Memory B cell (primary cell): ENCODE results near the gene FUT9.

ENCODE experiments used
- ATAC-seq: fragments of 150-1000 bp; cut with Tn5 transposase; 2 replicates; pipeline ENCODE4 v1.10.0; 2021; ENCODE audit warnings: low read depth, mild to moderate bottlenecking, moderate library complexity
- DNase-seq, 2 donors: peaks; one replicate each; pipeline ENCODE4 v3.0.0; 2022; ENCODE audit warnings: low spot score in 2 of 2
- H3K27ac Mint-ChIP-seq: one replicate; pipeline ENCODE4 v1.8.0; 2022; ENCODE audit warnings: mild to moderate bottlenecking, moderate library complexity, mixed read lengths
- H3K27me3 Mint-ChIP-seq: one replicate; pipeline ENCODE4 v1.8.0; 2022; ENCODE audit warnings: mixed read lengths
- H3K36me3 Mint-ChIP-seq: one replicate; pipeline ENCODE4 v1.8.0; 2022; ENCODE audit warnings: mild to moderate bottlenecking, mixed read lengths
- H3K4me1 Mint-ChIP-seq: one replicate; pipeline ENCODE4 v1.8.0; 2022; ENCODE audit warnings: mixed read lengths
- H3K4me3 Mint-ChIP-seq: one replicate; pipeline ENCODE4 v1.8.0; 2022; ENCODE audit warnings: mild to moderate bottlenecking, moderate library complexity, mixed read lengths
- H3K9me3 Mint-ChIP-seq: one replicate; pipeline ENCODE4 v1.8.0; 2022; ENCODE audit warnings: mixed read lengths

Gene FUT9

DNA sequence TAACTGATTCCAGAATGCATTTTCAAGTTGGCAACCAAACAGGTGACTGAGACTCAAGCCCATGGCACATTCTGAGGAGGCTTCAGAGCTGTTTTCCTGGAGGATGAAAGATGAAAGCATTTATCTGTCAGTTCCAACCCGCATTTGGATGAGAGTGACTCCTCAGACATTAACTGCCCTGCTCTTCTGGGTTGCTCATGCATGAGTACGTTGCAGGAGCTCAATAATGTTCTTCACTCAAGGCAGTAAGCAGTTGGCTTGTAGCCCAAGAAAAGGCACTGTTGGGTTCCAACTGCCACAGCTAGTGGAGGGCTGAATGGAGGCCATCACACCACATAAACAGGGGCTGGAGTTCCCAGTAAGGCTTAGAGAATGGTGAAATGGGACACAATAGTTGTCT is 155.3 kb downstream of the FUT9 start:
- DNase-seq, result no peak
- Mint-ChIP-seq H3K36me3 (no peaks in the 10 kb centered on the region), H3K27ac (no peak overlapping the region)

DNA sequence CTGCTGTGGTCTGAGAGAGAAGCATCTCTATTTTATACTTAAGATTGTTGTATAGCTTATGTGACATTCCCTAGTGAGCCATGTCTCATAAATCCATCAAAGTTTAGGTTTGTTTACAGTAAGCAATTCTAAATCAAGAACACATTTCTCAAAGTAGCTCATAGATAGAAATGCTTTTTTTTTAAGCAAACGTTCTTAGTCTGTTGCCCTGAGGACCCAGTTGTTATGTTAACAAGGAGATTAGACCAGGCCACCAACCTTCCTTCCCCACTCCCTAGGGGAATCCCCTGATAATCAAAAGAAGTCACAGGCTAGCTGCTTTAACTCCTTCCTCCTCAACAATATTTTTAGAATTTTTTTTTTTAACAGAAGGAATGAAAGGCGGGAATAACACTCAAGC is 169.0 kb downstream of the FUT9 start:
- Mint-ChIP-seq H3K27me3 (no peaks in the 10 kb centered on the region), H3K4me1 (no peaks in the 10 kb centered on the region)

More for the DNA sequence above, 155.3 kb downstream of the FUT9 start:
- H3K4me3 Mint-ChIP-seq, result no peak overlapping the region
- peaks cover 2% of the 10 kb centered on the region for H3K9me3 Mint-ChIP-seq
- H3K4me1 Mint-ChIP-seq, result no peaks in the 10 kb centered on the region
- no peaks in the 10 kb centered on the region for H3K27me3 Mint-ChIP-seq
- ATAC-seq, result no peak

DNA sequence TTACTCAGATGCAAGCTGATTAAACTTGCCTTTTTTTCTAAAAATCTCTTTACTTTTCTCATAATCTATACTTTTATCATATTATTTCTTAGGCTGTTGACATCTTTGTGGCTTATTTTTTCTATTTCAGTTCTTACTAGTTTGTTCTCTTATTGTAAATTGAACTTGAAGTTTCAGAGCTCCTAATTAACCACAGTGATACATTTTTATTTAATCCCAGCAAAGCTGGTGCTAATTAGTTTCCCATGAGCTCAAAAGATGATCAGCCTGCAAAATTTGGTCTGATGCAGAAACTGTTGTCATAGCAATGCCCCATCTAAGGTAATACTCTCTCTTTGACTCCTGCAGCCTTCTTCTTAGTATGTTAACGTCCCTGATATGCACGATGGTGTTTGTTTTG is 170.3 kb downstream of the FUT9 start:
- no peak overlapping the region for H3K27ac Mint-ChIP-seq
- no peaks in the 10 kb centered on the region for H3K4me1 Mint-ChIP-seq
- H3K27me3 Mint-ChIP-seq, result peaks cover 2% of the 10 kb centered on the region
- H3K9me3 Mint-ChIP-seq, result peaks cover 7% of the 10 kb centered on the region
- ATAC-seq (no peak), DNase-seq (no peak)
- no peaks in the 10 kb centered on the region for H3K36me3 Mint-ChIP-seq
- H3K4me3 Mint-ChIP-seq, result no peak overlapping the region

More for the DNA sequence above, 169.0 kb downstream of the FUT9 start:
- Mint-ChIP-seq H3K4me3 (no peak overlapping the region), H3K36me3 (no peaks in the 10 kb centered on the region), H3K9me3 (peaks cover 4% of the 10 kb centered on the region), H3K27ac (no peak overlapping the region)
- DNase-seq (no peak), ATAC-seq (no peak)

DNA sequence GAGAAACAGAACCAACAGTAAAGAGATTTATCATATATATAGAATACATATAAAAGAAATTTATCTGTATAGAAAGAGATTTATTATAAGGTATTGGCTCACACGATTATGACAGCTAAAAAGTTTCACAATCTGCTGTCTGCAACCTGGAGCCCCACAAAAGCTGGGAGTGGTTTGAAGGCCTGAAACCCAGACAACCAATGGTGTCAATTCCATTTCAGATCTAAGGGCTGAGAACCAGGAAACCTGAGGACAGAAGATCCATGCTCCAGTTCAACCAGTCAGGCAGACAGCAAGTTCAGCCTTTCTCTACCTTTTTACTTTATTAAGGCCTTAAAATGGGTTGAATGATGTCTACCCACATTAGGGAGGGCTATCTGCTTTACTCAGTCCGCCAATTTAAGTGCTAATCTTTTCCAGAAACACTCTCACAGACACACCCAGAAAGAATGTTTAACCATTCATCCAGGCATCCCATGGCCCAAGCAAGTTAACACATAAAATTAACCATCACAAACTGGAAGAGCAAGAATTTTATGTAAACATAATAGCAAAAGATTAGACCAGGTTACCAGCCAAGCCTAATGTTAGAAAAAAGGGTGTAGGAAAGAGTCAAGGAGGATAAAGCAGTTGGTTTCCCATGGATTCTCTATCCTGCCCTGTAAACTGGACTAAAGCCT is 170.9 kb downstream of the FUT9 start:
- Mint-ChIP-seq H3K27ac (no peak overlapping the region), H3K4me1 (no peaks in the 10 kb centered on the region), H3K9me3 (peaks cover 7% of the 10 kb centered on the region), H3K36me3 (no peaks in the 10 kb centered on the region), H3K4me3 (no peak overlapping the region), H3K27me3 (peaks cover 2% of the 10 kb centered on the region)
- ATAC-seq (no peak), DNase-seq (no peak)

DNA sequence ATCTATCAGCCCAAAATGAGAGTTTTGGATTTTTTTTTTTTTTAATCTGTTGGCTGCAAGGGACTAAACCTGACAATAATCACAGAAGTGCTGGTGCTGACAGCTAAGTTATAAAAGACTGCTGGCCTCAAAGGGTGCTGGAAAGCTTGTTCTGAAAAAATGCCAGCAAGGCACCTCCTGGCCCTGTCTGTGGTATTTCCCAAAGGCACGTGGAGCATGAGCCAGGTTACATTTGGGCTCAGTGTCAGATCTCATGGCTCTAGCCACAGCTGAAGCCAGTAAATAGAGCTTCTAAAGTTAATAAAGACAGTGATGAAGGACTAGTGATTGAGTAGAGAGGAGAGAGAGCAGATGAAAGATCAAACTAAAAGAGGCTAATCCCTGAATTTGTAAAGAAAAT is 178.9 kb downstream of the FUT9 start:
- Mint-ChIP-seq H3K27ac (no peak overlapping the region), H3K9me3 (peaks cover 7% of the 10 kb centered on the region)

DNA sequence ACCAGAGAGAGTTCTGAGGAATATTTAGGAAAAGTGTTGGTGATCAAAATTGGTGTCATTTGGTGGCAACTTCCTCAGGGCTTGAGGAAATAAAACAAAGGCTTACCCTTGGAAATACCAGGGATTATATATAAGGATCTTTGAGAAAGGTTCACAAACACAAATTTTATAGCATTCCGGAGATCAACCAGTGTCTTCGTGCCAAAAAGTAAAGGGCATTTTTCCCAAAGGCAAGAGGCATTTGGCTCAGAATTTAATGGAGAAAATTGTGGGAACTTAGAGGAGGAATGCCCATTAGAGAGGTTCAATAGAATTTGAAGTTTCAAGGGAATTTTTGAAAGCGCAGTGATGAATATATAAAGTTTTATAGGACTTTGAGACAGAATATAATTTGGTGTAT is 179.5 kb downstream of the FUT9 start:
- Mint-ChIP-seq H3K4me1 (no peaks in the 10 kb centered on the region), H3K4me3 (no peak overlapping the region)

More for the DNA sequence above, 178.9 kb downstream of the FUT9 start:
- Mint-ChIP-seq H3K27me3 (peaks cover 2% of the 10 kb centered on the region), H3K36me3 (no peaks in the 10 kb centered on the region), H3K4me1 (no peaks in the 10 kb centered on the region), H3K4me3 (no peak overlapping the region)
- ATAC-seq (no peak), DNase-seq (no peak)

DNA sequence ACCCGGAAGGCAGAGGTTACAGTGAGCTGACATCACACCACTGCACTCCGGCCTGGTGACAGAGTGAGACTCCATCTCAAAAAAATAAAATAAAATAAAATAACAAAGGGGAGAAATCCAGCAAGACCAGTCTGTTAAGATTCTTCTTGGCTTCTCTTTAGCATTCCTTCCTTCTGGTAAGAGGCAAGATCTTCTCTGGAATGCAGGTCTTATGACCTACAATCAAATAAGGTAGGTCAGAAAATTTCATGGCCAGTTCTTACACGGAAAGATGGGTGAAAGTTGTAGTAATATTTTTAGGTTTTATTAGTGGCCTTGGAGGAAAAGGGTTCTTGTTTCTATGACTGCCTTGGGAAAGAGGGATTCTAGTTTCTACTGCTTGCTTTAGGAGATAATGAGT is 180.9 kb downstream of the FUT9 start:
- Mint-ChIP-seq H3K4me3 (no peak overlapping the region), H3K36me3 (no peaks in the 10 kb centered on the region), H3K9me3 (peaks cover 4% of the 10 kb centered on the region), H3K27me3 (no peaks in the 10 kb centered on the region), H3K27ac (no peak overlapping the region), H3K4me1 (no peaks in the 10 kb centered on the region)
- DNase-seq (no peak), ATAC-seq (no peak)

More for the DNA sequence above, 179.5 kb downstream of the FUT9 start:
- H3K27me3 Mint-ChIP-seq, result peaks cover 2% of the 10 kb centered on the region
- H3K9me3 Mint-ChIP-seq, result peaks cover 7% of the 10 kb centered on the region
- DNase-seq (no peak), ATAC-seq (no peak)
- no peak overlapping the region for H3K27ac Mint-ChIP-seq
- H3K36me3 Mint-ChIP-seq, result no peaks in the 10 kb centered on the region

DNA sequence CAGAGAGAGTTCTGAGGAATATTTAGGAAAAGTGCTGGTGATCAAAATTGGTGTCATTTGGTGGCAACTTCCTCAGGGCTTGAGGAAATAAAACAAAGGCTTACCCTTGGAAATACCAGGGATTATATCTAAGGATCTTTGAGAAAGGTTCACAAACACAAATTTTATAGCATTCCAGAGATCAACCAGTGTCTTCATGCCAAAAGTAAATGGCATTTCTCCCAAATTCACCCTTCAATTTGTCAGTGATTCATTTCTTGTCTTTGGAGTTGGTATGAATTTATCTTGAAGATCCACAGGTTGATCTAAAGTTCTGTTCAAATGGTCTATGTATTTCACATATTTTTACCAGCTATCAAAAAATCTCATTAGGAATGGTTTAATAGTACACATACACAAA is 181.5 kb downstream of the FUT9 start:
- Mint-ChIP-seq H3K36me3 (no peaks in the 10 kb centered on the region), H3K4me1 (no peaks in the 10 kb centered on the region), H3K9me3 (peaks cover 4% of the 10 kb centered on the region), H3K4me3 (no peak overlapping the region), H3K27me3 (no peaks in the 10 kb centered on the region), H3K27ac (no peak overlapping the region)
- DNase-seq (no peak), ATAC-seq (no peak)

DNA sequence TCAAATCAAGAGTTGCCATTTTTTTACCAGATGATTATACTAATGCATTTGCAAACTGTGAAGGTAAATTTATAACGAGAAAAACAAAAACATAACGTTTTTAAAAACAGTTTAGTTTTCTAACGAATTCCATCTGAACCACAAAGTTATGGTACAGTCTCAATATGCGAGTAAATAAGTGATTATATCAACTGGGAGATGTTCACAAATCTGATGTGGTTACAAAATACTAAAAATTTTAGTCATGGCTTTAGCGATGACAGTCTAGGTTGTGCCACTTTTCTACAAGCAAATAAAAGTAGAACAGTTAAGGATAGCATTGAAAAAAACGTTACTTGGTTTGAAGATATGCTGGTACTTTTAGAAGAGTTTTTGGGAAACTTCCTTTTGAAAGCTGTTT is 186.8 kb downstream of the FUT9 start:
- Mint-ChIP-seq H3K27ac (no peak overlapping the region), H3K27me3 (no peaks in the 10 kb centered on the region), H3K4me3 (no peak overlapping the region), H3K4me1 (no peaks in the 10 kb centered on the region), H3K9me3 (no peaks in the 10 kb centered on the region), H3K36me3 (no peaks in the 10 kb centered on the region)
- DNase-seq, result no peak
- ATAC-seq, result no peak

DNA sequence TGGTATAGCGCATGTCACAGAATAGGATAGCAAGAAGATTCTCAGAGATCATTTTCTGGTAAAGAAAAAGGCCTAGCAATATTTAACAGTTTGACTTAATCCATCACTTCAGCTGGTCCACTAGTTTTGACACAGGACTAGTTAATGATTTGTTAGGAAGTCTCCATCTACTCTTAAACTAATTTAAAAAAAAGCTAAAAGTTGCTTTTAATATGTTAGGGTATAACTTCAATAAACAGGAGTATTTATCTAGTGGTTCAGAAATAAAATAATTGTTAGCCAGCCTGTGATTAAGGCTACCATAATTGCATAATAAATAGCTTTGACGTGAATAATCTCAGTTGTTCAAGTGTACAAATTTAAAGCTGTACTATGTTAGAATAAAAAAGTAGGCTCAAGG is 195.6 kb downstream of the FUT9 start:
- DNase-seq (no peak), ATAC-seq (no peak)
- Mint-ChIP-seq H3K27me3 (no peaks in the 10 kb centered on the region), H3K27ac (no peak overlapping the region), H3K9me3 (no peaks in the 10 kb centered on the region), H3K36me3 (no peaks in the 10 kb centered on the region), H3K4me1 (no peaks in the 10 kb centered on the region), H3K4me3 (no peak overlapping the region)

DNA sequence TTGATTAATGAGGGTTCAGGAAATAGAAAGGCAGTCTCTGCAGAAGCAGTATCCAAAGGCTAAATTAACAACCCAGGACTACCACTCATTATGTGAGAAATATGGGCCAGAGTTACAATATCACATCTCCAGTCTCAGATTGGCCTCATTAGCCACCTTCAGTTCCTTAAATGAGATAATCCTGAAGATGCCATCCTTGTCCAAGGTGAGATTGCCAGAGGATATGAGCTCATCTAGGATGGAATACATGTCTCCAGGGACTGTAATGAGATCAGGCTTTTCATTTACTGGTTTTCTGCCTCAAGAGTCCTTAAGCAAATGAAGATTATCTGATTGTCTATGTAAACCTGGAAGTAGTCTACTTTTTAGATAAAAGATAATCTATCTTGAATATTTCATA is 196.3 kb downstream of the FUT9 start:
- Mint-ChIP-seq H3K27me3 (no peaks in the 10 kb centered on the region), H3K36me3 (no peaks in the 10 kb centered on the region), H3K4me3 (no peak overlapping the region), H3K27ac (no peak overlapping the region), H3K4me1 (no peaks in the 10 kb centered on the region), H3K9me3 (no peaks in the 10 kb centered on the region)
- ATAC-seq (no peak), DNase-seq (no peak)

DNA sequence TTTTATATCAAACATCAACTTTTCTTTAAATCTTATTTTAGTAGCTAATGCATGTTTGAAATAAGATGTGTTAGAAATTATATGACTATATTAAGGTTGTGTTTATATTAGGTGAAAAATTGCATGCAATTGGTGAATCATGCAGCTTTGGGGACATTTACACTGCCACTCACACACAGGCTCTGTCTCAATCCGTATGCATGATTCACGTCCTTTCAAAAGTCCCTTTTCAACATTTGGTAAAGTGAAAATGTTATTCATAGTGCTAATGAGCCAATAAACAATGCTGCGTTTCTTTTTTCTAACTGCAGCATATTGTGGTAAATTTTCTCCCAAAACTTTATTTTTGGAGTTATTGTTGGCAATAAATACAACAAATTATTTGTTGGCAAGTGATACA is 198.0 kb downstream of the FUT9 start:
- ATAC-seq, result no peak
- no peak for DNase-seq
- no peaks in the 10 kb centered on the region for H3K9me3 Mint-ChIP-seq
- no peak overlapping the region for H3K27ac Mint-ChIP-seq
- H3K4me3 Mint-ChIP-seq, result no peak overlapping the region
- no peaks in the 10 kb centered on the region for H3K27me3 Mint-ChIP-seq
- no peaks in the 10 kb centered on the region for H3K36me3 Mint-ChIP-seq
- no peaks in the 10 kb centered on the region for H3K4me1 Mint-ChIP-seq

DNA sequence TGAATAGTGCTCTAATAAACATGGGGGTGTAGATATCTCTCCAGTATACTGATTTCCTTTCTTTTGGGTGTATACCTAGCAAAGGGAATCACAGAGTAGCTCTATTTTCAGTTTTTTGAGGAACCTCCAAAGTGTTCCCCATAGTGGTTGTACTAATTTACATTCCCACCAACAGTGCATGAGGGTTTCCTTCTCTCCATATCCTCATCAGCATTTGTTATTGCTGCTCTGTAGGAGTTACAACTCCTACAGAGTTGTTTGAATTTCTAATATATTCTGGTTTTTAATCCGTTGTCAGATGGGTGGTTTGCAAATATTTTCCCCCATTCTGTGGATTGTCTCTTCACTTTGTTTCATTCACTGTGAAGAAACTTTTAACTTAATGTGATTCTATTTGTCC is 207.9 kb downstream of the FUT9 start:
- ATAC-seq, result no peak
- H3K4me3 Mint-ChIP-seq, result no peak overlapping the region
- H3K27me3 Mint-ChIP-seq, result peaks cover 1% of the 10 kb centered on the region
- H3K36me3 Mint-ChIP-seq, result no peaks in the 10 kb centered on the region
- H3K27ac Mint-ChIP-seq, result no peak overlapping the region
- no peak for DNase-seq
- no peaks in the 10 kb centered on the region for H3K4me1 Mint-ChIP-seq
- H3K9me3 Mint-ChIP-seq, result no peaks in the 10 kb centered on the region

DNA sequence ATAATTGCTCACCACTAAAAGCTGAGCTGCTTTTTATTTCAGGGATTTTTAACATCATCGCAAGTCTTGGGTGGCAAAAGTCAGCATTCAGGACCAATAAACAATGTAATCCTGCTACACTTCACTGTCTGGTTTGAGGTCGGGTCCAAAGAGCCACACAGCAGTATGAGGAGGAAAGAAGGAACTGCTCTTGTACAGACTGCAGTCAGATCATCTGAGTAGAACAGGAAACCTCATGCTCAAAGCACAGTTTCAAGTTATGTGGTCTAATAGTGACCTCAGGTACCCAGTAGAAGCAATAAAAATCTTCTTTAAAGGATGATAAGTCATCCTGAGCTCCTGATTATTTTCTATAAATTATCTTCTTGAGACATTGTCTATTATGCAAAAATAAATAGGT is 211.4 kb downstream of the FUT9 start:
- Mint-ChIP-seq H3K9me3 (no peaks in the 10 kb centered on the region), H3K27ac (no peak overlapping the region), H3K36me3 (no peaks in the 10 kb centered on the region), H3K4me1 (no peaks in the 10 kb centered on the region), H3K4me3 (no peak overlapping the region), H3K27me3 (peaks cover 1% of the 10 kb centered on the region)
- ATAC-seq (no peak), DNase-seq (no peak)

DNA sequence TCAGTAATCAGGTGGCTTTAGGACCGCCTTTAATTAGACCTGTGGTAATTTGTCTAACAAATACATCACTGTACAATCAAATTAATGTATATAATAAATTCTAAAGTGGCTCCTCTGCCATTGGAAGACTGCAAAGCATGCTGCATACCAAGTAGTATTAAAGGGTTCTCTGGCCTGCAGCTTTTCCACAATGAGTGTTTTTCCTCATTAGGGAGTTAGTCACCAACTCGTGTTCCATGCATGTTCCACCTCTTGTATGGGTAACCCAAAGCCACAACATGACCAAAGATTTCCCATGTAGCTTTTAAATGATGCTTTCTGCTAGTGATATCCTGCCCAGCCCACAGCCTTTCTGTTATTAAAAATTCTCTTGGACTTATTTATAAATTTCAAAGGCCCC is 218.7 kb downstream of the FUT9 start:
- DNase-seq (no peak), ATAC-seq (no peak)
- H3K27ac Mint-ChIP-seq, result no peak overlapping the region
- no peaks in the 10 kb centered on the region for H3K4me1 Mint-ChIP-seq
- H3K4me3 Mint-ChIP-seq, result no peak overlapping the region
- no peaks in the 10 kb centered on the region for H3K9me3 Mint-ChIP-seq
- H3K36me3 Mint-ChIP-seq, result no peaks in the 10 kb centered on the region
- H3K27me3 Mint-ChIP-seq, result no peaks in the 10 kb centered on the region
